NT2/D1 (cell line): ENCODE measurements around the gene DRICH1.
"Not testable (repeated sequence)": the region's sequence is repeated elsewhere in the genome, so short reads cannot be mapped to it uniquely, and the experiment has no call there.

Experiments used
- DNase-seq: peaks from one replicate; pipeline ENCODE4 v3.0.0-alpha.2; 2011; ENCODE audit warnings: low read depth, low spot score
- H3K27me3 ChIP-seq: 2 replicates; pipeline ENCODE4 v1.6.0; 2011; ENCODE audit warnings: mild to moderate bottlenecking; ENCODE audit not compliant: insufficient read length, insufficient read depth
- H3K36me3 ChIP-seq: 2 replicates; pipeline ENCODE4 v1.6.1; 2011; ENCODE audit warnings: mild to moderate bottlenecking, low read length, mixed read lengths; ENCODE audit not compliant: insufficient read depth, insufficient read length
- H3K4me1 ChIP-seq: 2 replicates; pipeline ENCODE4 v1.5.1; 2011; ENCODE audit not compliant: insufficient read depth, insufficient read length
- H3K4me3 ChIP-seq: 2 replicates; pipeline ENCODE4 v1.5.1; 2011; ENCODE audit warnings: low read depth; ENCODE audit not compliant: insufficient read length
- H3K9ac ChIP-seq: 2 replicates; pipeline ENCODE4 v1.6.0; 2011; ENCODE audit warnings: low read depth; ENCODE audit not compliant: insufficient read length
- H3K9me3 ChIP-seq: 2 replicates; pipeline ENCODE4 v1.5.1; 2011; ENCODE audit warnings: mild to moderate bottlenecking, low read length; ENCODE audit not compliant: insufficient read depth
- SUZ12 ChIP-seq: IDR thresholded peaks from 2 replicates; pipeline ENCODE4 v1.6.1; 2011; ENCODE audit not compliant: insufficient read length, insufficient read depth; ENCODE audit errors: extremely low read depth
- YY1 ChIP-seq: IDR thresholded peaks from 2 replicates; pipeline ENCODE4 v1.6.1; 2011; ENCODE audit not compliant: insufficient read length, insufficient read depth
- ZNF274 ChIP-seq: IDR thresholded peaks from 2 replicates; pipeline ENCODE4 v1.6.1; 2011; ENCODE audit warnings: mild to moderate bottlenecking, low read depth, low read length

Gene DRICH1

GRCh38 chr22:23603266-23603665 lies 28.9 kb downstream of the DRICH1 start:
- H3K4me1 ChIP-seq: no peaks in the 10 kb centered on the region
- H3K4me3 ChIP-seq: no peak overlapping the region
- no peak for DNase-seq
- no peak for TF ChIP-seq SUZ12
- no peak for TF ChIP-seq ZNF274
- H3K9ac ChIP-seq: no peak overlapping the region
- H3K36me3 ChIP-seq: no peaks in the 10 kb centered on the region
- H3K27me3 ChIP-seq: peaks cover 2% of the 10 kb centered on the region
- H3K9me3 ChIP-seq: no peaks in the 10 kb centered on the region

GRCh38 chr22:23598805-23599518 lies 33.2 kb downstream of the DRICH1 start:
- H3K4me1 ChIP-seq: no peaks in the 10 kb centered on the region
- H3K9ac ChIP-seq: no peak overlapping the region
- peaks cover 2% of the 10 kb centered on the region for H3K27me3 ChIP-seq
- no peak for DNase-seq
- no peak overlapping the region for H3K4me3 ChIP-seq
- TF ChIP-seq YY1 (no peak), ZNF274 (no peak), SUZ12 (no peak)
- no peaks in the 10 kb centered on the region for H3K36me3 ChIP-seq
- H3K9me3 ChIP-seq: no peaks in the 10 kb centered on the region

- H3K27me3 ChIP-seq, H3K9ac ChIP-seq, H3K4me3 ChIP-seq, H3K4me1 ChIP-seq, H3K36me3 ChIP-seq, DNase-seq, H3K9me3 ChIP-seq: not testable (repeated sequence)
These were observed 34.4 kb downstream of the DRICH1 start for GRCh38 chr22:23597576-23598268.

- not testable (repeated sequence) for H3K4me3 ChIP-seq, H3K36me3 ChIP-seq, H3K9me3 ChIP-seq, H3K27me3 ChIP-seq, DNase-seq, H3K4me1 ChIP-seq, H3K9ac ChIP-seq
These were observed 36.2 kb downstream of the DRICH1 start for GRCh38 chr22:23595904-23596303.

- Histone ChIP-seq H3K9ac (no peak overlapping the region), H3K4me1 (peaks cover 4% of the 10 kb centered on the region), H3K9me3 (no peaks in the 10 kb centered on the region), H3K36me3 (no peaks in the 10 kb centered on the region), H3K27me3 (no peaks in the 10 kb centered on the region), H3K4me3 (no peak overlapping the region)
- TF ChIP-seq YY1: no peak
- no peak for TF ChIP-seq SUZ12
- no peak for DNase-seq
These were observed 40.3 kb downstream of the DRICH1 start for GRCh38 chr22:23591846-23592245.

GRCh38 chr22:23591201-23591791 lies 40.8 kb downstream of the DRICH1 start:
- peak overlapping the region; percentile 36 for H3K9ac ChIP-seq
- H3K4me1 ChIP-seq: peaks cover 4% of the 10 kb centered on the region

GRCh38 chr22:23583836-23584235 lies 48.3 kb downstream of the DRICH1 start:
- Histone ChIP-seq H3K9ac (no peak overlapping the region), H3K27me3 (no peaks in the 10 kb centered on the region)

More at GRCh38 chr22:23591201-23591791, 40.8 kb downstream of the DRICH1 start:
- Histone ChIP-seq H3K9me3 (no peaks in the 10 kb centered on the region), H3K27me3 (no peaks in the 10 kb centered on the region), H3K36me3 (no peaks in the 10 kb centered on the region), H3K4me3 (no peak overlapping the region)
- TF ChIP-seq YY1 (no peak), ZNF274 (no peak), SUZ12 (no peak)
- DNase-seq: peak; percentile 61

GRCh38 chr22:23583153-23583552 lies 49.0 kb downstream of the DRICH1 start:
- no peak overlapping the region for H3K9ac ChIP-seq
- no peaks in the 10 kb centered on the region for H3K27me3 ChIP-seq
- H3K4me3 ChIP-seq: no peak overlapping the region
- no peak for DNase-seq
- H3K9me3 ChIP-seq: no peaks in the 10 kb centered on the region
- H3K4me1 ChIP-seq: no peaks in the 10 kb centered on the region
- TF ChIP-seq YY1 (no peak), SUZ12 (no peak), ZNF274 (no peak)
- no peaks in the 10 kb centered on the region for H3K36me3 ChIP-seq

More at GRCh38 chr22:23583836-23584235, 48.3 kb downstream of the DRICH1 start:
- H3K4me1 ChIP-seq: no peaks in the 10 kb centered on the region
- no peak for DNase-seq
- no peak overlapping the region for H3K4me3 ChIP-seq
- TF ChIP-seq ZNF274 (no peak), YY1 (no peak), SUZ12 (no peak)
- H3K36me3 ChIP-seq: no peaks in the 10 kb centered on the region
- H3K9me3 ChIP-seq: no peaks in the 10 kb centered on the region
